Kidney (tissue), 14 donors: Measurements from ENCODE around the gene NUDT5. TPM values are rescaled to one million over a fixed set of nuclear protein-coding genes. Genes with fewer than 3 reads are reported as not detected.

Experiments used
- DNase-seq, 5 donors: peaks; one replicate each; pipeline ENCODE4 v3.0.0-alpha.2; 2013 to 2020
- FAIRE-seq: peaks from 2 replicates; lab custom pipeline; 2012; peaks lifted over from hg19 to GRCh38; lab: Jason Lieb, UNC
- H3K27ac ChIP-seq, 2 donors: one replicate each; pipeline ENCODE4 v1.7.0; 2013; ENCODE audit warnings: low read depth in 2 of 2, low read length in 2 of 2, inconsistent platforms in 1 of 2
- H3K27me3 ChIP-seq: one replicate; pipeline ENCODE4 v1.7.1; 2013; ENCODE audit warnings: low read length, inconsistent platforms; ENCODE audit not compliant: control insufficient read depth, insufficient read depth
- H3K36me3 ChIP-seq, 3 donors: one replicate each; pipeline versions ENCODE4 v1.7.0 to v1.7.1; 2013; ENCODE audit warnings: low read length in 3 of 3, control low read depth in 1 of 3, inconsistent platforms in 1 of 3; ENCODE audit not compliant: insufficient read depth in 3 of 3, control insufficient read depth in 2 of 3
- H3K4me1 ChIP-seq, 3 donors: one replicate each; pipeline versions ENCODE4 v1.7.0 to v1.7.1; 2013; ENCODE audit warnings: low read length in 3 of 3, inconsistent platforms in 1 of 3, low read depth in 1 of 3; ENCODE audit not compliant: control insufficient read depth in 2 of 3, insufficient read depth in 2 of 3
- H3K4me3 ChIP-seq, 3 donors: one replicate each; pipeline versions ENCODE4 v1.7.0 to v1.8.1; 2013; ENCODE audit warnings: low read length in 3 of 3, control low read depth in 1 of 3, inconsistent platforms in 1 of 3
- H3K9ac ChIP-seq, 3 donors: one replicate each; pipeline versions ENCODE4 v1.7.0 to v1.7.1; 2013; ENCODE audit warnings: low read length in 3 of 3, control low read depth in 1 of 3, inconsistent platforms in 1 of 3
- H3K9me3 ChIP-seq, 3 donors: one replicate each; pipeline versions ENCODE4 v1.7.0 to v1.7.1; 2013; ENCODE audit warnings: low read length in 3 of 3, control low read depth in 1 of 3, inconsistent platforms in 1 of 3; ENCODE audit not compliant: control insufficient read depth in 2 of 3, insufficient read depth in 1 of 3
- intact Hi-C: fragments of 100-400 bp; cut with DNase I; formaldehyde crosslinking; loops from one replicate; pipeline ENCODE4 v1.11.1; 2022
- polyA plus RNA-seq: library from polyadenylated mRNA; stranded (reverse); fragments of 350-450 nt; fragmentation: Illumina TruSeq; extraction: RNeasy Lipid Tissue Mini Kit (QIAGEN cat#74804); gene quantifications from one replicate; pipeline ENCODE4 v1.2.3, GENCODE V29; 2014; ENCODE audit warnings: low read depth, low replicate concordance; ENCODE audit not compliant: insufficient read depth
- total RNA-seq: library from RNA; stranded (reverse); fragmentation: NEBNext Ultra II Directional; extraction: Animal tissue kit (Norgen Biotek cat#: 25700); gene quantifications from one replicate; pipeline ENCODE4 v1.2.1, GENCODE V29; 2021
- TF ChIP-seq, protein P1 (sequence below): IDR thresholded peaks from 3 replicates; pipeline ENCODE4 v1.5.1; 2012; ENCODE audit warnings: mild to moderate bottlenecking, moderate library complexity, borderline replicate concordance; ENCODE audit not compliant: insufficient read depth; ENCODE audit errors: extremely low read depth
- donor health status: control.
- donor health status: control.
- donor health status: control.
- donor health status: control.
- donor health status: control.
- donor health status: DM: yes; HTN: yes; CAD: no.
- donor health status: Normal renal cell carcinoma (clear cell type).

Gene NUDT5
- total and polyA plus RNA-seq, 2 donors from 2014 or later = 48.3 to 78.2 TPM

- Histone ChIP-seq H3K27me3 (no peaks in the 10 kb centered on the region), H3K27ac (no peak overlapping the region), H3K4me3 (no peak overlapping the region), H3K9ac (no peak overlapping the region), H3K9me3 (peaks cover 0 to 2% (median 0%) of the 10 kb centered on the region in 3 donors), H3K4me1 (peaks cover 0 to 2% (median 0%) of the 10 kb centered on the region in 3 donors), H3K36me3 (peaks cover 5 to 25% (median 10%) of the 10 kb centered on the region in 3 donors)
- TF ChIP-seq, protein P1, sequence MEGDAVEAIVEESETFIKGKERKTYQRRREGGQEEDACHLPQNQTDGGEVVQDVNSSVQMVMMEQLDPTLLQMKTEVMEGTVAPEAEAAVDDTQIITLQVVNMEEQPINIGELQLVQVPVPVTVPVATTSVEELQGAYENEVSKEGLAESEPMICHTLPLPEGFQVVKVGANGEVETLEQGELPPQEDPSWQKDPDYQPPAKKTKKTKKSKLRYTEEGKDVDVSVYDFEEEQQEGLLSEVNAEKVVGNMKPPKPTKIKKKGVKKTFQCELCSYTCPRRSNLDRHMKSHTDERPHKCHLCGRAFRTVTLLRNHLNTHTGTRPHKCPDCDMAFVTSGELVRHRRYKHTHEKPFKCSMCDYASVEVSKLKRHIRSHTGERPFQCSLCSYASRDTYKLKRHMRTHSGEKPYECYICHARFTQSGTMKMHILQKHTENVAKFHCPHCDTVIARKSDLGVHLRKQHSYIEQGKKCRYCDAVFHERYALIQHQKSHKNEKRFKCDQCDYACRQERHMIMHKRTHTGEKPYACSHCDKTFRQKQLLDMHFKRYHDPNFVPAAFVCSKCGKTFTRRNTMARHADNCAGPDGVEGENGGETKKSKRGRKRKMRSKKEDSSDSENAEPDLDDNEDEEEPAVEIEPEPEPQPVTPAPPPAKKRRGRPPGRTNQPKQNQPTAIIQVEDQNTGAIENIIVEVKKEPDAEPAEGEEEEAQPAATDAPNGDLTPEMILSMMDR = no peak
- DNase-seq (no peak), FAIRE-seq (no peak)
- intact Hi-C loops = no loop called here
Observed at GRCh38 chr10:12212454-12212853, 16.8 kb upstream of the NUDT5 start.

GRCh38 chr10:12208460-12208859, 12.8 kb upstream of the NUDT5 start:
- H3K9me3 ChIP-seq = peaks cover 0 to 2% (median 0%) of the 10 kb centered on the region in 3 donors
- no peaks in the 10 kb centered on the region for H3K27me3 ChIP-seq
- FAIRE-seq = no peak
- H3K36me3 ChIP-seq = peaks cover 5 to 15% (median 7%) of the 10 kb centered on the region in 3 donors
- intact Hi-C loops = no loop called here
- TF ChIP-seq, protein P1 = no peak
- no peak overlapping the region for H3K4me3 ChIP-seq
- no peaks in the 10 kb centered on the region for H3K4me1 ChIP-seq
- H3K27ac ChIP-seq = no peak overlapping the region
- no peak for DNase-seq
- H3K9ac ChIP-seq = no peak overlapping the region

- intact Hi-C loops = no loop called here
- Histone ChIP-seq H3K4me1 (no peaks in the 10 kb centered on the region), H3K9ac (no peak overlapping the region), H3K4me3 (no peak overlapping the region), H3K27me3 (no peaks in the 10 kb centered on the region), H3K36me3 (peaks cover 5 to 22% (median 9%) of the 10 kb centered on the region in 3 donors), H3K27ac (no peak overlapping the region), H3K9me3 (peaks cover 0 to 2% (median 0%) of the 10 kb centered on the region in 3 donors)
- no peak for FAIRE-seq
- no peak for DNase-seq
- TF ChIP-seq, protein P1 = no peak
Observed at GRCh38 chr10:12207114-12207513, 11.4 kb upstream of the NUDT5 start.

GRCh38 chr10:12205082-12205481, 9.4 kb upstream of the NUDT5 start:
- DNase-seq (no peak), FAIRE-seq (no peak)
- TF ChIP-seq, protein P1 = no peak
- intact Hi-C loops = no loop called here
- Histone ChIP-seq H3K27ac (no peak overlapping the region), H3K4me3 (no peak overlapping the region), H3K4me1 (no peaks in the 10 kb centered on the region), H3K9me3 (no peaks in the 10 kb centered on the region), H3K27me3 (no peaks in the 10 kb centered on the region), H3K9ac (no peak overlapping the region), H3K36me3 (peaks cover 5 to 19% (median 9%) of the 10 kb centered on the region in 3 donors)
